Measurements from ENCODE around the gene BCKDHA.

GRCh38 chr19:41426952-41427646 is 29.5 kb downstream of the BCKDHA start, which contains the start of gene B3GNT8:
- TF ChIP-seq CTCF (IDR thresholded peaks at IDR 0.05 in 8 of 11, conservative IDR thresholded peaks at IDR 0.05 in 3 of 11) (no peak), POLR2AphosphoS5 (IDR thresholded peaks at IDR 0.05) (peak; percentile 64 to 85 (median 77)), POLR2A (IDR thresholded peaks at IDR 0.05) (no peak)

All from spleen (tissue), 7 donors.